ENCODE results near the gene SMYD2.

GRCh38 chr1:214264196-214264595 lies 16.8 kb upstream of the SMYD2 start:
- TF ChIP-seq ARNT (IDR thresholded peaks at IDR 0.05) (no peak), FOXK2 (IDR thresholded peaks at IDR 0.05) (no peak), FOXA1 (IDR thresholded peaks at IDR 0.05) (no peak), SUZ12 (IDR thresholded peaks at IDR 0.05) (no peak), PKNOX1 (IDR thresholded peaks at IDR 0.05) (no peak), BHLHE40 (IDR thresholded peaks at IDR 0.05; ENCODE audit: borderline replicate concordance) (no peak), ZNF384 (IDR thresholded peaks at IDR 0.05) (no peak), CTBP1 (IDR thresholded peaks at IDR 0.05; ENCODE audit: borderline replicate concordance) (no peak), NFRKB (IDR thresholded peaks at IDR 0.05) (no peak), LEF1 (IDR thresholded peaks at IDR 0.05; ENCODE audit: borderline replicate concordance) (no peak), HDGF (IDR thresholded peaks at IDR 0.05; ENCODE audit: borderline replicate concordance) (no peak), FOXM1 (IDR thresholded peaks at IDR 0.05; ENCODE audit: borderline replicate concordance) (no peak), SP1 (IDR thresholded peaks at IDR 0.05) (no peak), ELF4 (IDR thresholded peaks at IDR 0.05) (no peak)
